Right renal pelvis (tissue), 4 donors: ENCODE measurements around the gene WDR70. TPM values are rescaled to one million over a fixed set of nuclear protein-coding genes. Genes with fewer than 3 reads are reported as not detected.
"Not testable (repeated sequence)": the region's sequence is repeated elsewhere in the genome, so short reads cannot be mapped to it uniquely, and the experiment has no call there.

Experiments
- DNase-seq, 4 donors: peaks; one replicate each; pipeline ENCODE4 v3.0.0-alpha.2; 2013; ENCODE audit warnings: low read depth in 4 of 4, low spot score in 3 of 4, missing footprints in 1 of 4
- polyA plus RNA-seq, 4 donors: library from polyadenylated mRNA; unstranded; fragments of 120-200 nt; gene quantifications; one replicate each; pipeline ENCODE4 v1.2.1, GENCODE V29; 2013; ENCODE audit not compliant: insufficient read length in 4 of 4

WDR70 gene
- polyA plus RNA-seq, 4 donors: 50.6 to 58.5 (median 53.9) TPM

GRCh38 chr5:37451991-37452390 is 72.9 kb downstream of the WDR70 start:
- DNase-seq: not testable (repeated sequence)

- DNase-seq: not testable (repeated sequence)
These were observed 74.1 kb downstream of the WDR70 start for GRCh38 chr5:37453252-37453651.

DNA sequence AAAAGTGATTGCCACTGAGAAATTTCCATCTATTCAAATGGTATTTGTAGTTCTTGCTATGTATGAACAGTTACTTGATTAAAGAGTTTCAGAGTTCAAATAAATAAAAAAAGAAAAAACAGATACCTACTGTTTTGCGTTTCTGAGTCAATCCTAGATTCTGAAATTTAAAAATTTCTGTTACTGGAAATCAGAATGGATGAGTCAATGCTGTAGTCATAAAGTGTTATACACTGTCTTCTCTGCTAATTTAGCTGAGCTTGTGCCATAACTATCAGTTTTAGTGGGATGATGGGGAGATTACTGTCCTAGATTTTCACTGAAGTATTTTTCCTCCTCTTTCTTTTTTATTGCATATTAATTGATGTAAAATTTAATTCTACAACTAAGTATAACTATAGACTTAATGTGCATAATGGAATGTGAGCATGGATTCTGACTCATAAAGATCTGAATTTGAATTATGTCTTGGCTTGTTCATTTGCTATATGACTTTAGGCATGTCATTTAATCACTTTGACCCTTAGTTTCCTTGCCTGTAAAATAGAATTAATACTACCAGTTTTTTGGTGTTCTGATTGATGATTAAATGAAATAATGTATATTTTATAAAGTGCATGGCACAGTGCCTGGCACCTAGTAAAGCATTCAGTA is 75.4 kb downstream of the WDR70 start:
- not testable (repeated sequence) for DNase-seq

- not testable (repeated sequence) for DNase-seq
These were observed 84.3 kb downstream of the WDR70 start for GRCh38 chr5:37463191-37464051.

- not testable (repeated sequence) for DNase-seq
These were observed 85.5 kb downstream of the WDR70 start for GRCh38 chr5:37464581-37464980.

- DNase-seq: not testable (repeated sequence)
These were observed 90.3 kb downstream of the WDR70 start for GRCh38 chr5:37469383-37469782.

GRCh38 chr5:37471666-37472197 is 92.6 kb downstream of the WDR70 start:
- no peak for DNase-seq

DNA sequence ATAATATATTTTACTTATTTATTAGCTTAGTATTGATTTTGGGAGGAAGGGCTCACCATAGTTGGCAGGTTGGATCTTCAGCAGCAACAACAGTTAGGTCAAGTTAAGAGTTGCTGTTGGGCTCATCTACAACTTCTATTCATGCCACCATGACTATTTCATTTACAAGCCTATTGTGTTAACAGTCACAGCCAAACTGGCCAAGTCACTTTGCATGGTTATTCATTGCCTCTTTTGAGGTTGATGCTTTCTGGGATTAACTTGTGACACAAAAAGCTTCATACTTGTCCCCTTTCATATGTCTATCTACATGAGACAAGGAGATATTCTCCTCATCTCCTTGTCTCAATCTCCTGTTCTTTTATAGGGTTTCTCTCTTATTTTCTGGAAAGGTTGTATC is 98.3 kb downstream of the WDR70 start:
- no peak for DNase-seq

- DNase-seq: no peak
These were observed 99.2 kb downstream of the WDR70 start for GRCh38 chr5:37478121-37478894.

- DNase-seq: not testable (repeated sequence)
These were observed 102.3 kb downstream of the WDR70 start for GRCh38 chr5:37481395-37481794.

DNA sequence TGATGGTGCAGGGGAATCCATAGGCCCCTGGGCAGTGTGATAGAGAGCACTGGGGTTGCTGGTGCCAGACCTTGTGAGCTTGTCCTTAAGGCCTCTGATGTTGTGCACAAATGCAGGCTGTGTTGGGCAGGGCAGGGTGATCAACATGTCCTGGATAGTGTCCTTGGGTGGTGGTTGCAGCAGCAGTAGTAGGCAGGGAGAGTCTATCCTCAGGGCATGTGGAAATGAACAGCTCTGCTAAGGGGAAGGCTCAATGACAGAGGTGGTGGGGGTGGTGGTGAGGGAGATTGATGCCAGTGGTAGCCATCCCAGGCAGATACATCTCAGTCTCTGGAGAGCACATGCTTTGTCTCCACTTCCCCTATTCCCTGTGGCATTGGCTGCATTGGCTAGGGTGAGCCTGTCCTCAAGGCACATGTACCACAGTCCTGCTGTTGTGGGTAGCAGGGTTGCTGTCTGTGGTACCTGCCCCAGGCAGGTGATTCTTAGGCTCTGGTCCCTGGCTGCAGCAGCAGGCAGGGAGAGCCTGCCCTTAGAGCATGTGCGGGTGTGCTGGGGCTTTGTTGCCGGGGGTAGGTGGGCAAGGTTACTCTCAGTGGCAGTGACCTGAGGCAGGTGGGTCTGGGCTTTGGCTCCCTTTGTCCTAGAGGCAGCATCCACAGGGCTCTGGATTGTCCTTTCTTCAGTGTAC is 111.1 kb downstream of the WDR70 start:
- no peak for DNase-seq

DNA sequence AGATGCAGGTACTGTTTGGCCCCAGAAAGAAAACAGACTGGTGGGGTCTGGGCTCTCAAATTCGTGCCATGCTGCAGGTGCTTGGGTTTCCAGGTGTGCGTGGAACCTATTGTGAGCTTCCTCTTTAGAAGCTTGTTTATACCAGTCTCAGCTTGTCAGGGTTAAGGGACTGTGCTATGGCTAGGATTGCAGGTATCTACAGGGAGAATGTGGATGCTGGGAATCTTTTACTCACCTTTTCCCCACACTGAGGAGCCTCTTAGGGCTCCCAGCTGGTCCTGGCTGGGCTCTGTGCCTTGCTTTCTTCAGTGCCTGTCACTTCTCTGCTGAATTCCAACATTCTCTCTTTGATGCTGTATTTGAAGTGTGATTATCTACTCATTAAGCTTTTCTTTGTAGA is 111.8 kb downstream of the WDR70 start:
- DNase-seq: no peak

GRCh38 chr5:37492778-37493555 is 113.8 kb downstream of the WDR70 start:
- DNase-seq: no peak

DNA sequence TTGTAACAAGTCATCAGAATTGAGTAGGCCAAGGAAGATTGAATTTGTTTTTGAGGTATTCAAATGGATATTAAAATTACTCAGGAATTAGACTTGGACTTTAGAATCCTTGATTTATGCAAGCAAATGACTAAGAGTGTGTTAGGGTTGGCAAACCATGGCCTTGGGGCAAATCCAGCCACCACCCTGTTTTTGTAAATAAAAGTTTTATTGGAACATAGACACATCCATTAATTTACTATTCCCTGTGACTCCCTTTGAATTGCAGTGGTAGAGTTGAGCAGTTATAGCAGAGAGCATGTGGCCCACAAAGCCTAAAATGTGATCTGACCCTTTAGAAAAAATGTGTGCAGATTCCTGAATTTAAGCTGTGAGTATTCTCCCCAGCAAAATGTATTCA is 115.6 kb downstream of the WDR70 start:
- DNase-seq: no peak

GRCh38 chr5:37495210-37495609 is 116.1 kb downstream of the WDR70 start:
- DNase-seq: no peak

DNA sequence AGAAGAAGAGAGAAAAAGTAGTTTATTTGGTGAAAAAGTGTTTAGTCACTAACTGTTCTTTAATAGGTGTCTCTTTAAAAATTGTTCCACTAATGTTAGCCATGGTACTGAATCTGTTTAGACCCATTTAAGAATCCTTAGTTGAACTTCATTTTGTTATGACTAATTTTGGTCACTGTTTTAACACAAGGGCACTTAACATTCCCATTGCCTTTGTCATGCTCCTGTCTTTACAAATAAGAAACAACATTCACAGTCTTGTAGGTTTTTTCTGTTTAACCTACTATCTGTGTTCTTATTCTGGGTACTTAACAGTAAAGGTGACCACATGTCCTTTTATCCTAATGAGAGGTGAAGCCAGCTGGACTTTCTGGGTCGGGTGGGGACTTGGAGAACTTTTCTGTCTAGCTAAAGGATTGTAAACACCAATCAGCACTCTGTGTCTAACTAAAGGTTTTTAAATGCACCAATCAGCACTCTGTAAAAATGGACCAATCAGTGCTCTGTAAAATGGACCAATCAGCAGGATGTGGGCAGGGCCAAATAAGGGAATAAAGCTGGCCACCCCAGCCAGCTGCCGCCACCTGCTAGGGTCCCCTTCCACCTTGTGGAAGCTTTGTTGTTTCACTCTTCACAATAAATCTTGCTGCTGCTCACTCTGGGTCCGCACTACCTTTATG is 116.7 kb downstream of the WDR70 start:
- no peak for DNase-seq

DNA sequence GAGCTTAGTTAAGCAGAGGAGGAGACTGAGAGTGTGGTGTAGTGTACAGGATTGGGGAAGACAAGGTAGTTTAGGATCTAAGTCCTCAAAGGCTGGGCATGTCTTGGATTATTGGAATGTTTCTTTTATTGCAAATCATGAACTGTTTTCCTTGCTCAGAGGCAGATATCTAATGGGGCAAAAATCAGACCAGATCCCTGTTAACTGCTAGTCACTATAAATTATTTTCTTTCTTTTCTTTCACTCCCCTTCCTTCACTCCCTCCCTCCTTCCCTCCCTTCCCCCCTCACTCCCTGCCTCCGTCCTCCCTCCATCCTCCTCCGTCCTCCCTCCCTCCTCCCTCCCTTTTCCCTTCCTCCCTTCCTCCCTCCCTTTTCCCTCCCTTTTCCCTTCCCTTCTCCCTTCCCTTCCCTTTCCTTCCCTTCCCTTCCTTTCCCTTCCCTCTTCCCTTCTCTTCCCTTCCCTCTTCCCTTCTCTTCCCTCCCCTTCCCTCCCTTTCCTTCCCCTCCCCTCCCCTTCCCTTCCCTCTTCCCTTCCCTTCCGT is 117.9 kb downstream of the WDR70 start:
- no peak for DNase-seq

DNA sequence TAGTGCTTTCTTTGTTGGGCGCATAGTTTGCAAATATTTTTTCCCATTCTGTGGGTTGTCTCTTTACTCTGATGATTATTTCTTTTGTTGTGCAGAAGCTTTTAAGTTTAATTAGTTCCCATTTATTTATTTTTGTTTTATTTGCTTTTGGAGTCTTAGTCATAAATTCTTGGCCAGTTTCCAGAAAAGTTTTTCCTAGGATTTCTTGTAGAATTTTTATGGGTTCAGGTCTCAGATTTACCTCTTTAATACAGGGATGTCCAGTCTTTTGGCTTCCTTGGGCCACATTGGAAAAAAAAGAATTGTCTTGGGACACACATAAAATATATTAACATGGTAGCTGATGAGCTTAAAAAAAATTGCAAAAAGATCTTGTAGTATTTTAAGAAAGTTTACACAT is 122.0 kb downstream of the WDR70 start:
- no peak for DNase-seq

DNA sequence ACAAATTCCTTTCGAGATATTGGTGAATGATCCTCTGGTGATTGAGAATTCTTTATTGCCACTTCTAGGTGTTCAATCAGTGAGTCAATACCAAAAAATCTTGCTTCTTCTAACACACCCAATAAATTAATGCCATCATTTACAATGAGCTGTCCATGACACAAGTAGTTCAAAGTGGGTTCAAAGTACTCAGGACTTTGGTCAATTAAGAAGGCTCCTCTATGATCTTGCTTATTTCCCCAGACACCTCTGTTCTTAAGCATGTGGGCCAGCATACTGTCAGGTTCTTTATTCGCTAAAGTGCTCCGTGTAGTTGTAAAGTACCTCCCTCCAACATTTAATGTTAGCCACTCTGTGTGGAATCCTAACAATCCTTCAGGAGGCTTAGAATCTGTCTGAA is 127.1 kb downstream of the WDR70 start:
- no peak for DNase-seq
